ENCODE measurements around the gene POU2F2. TPM values are rescaled to one million over a fixed set of nuclear protein-coding genes. Genes with fewer than 3 reads are reported as not detected.

Gene POU2F2
- total and polyA plus RNA-seq, 9 of the 15 experiments (the other 6 are each of a cell fraction or from before 2014, with no cell fraction given): 0.03 to 0.68 (median 0.14) TPM

DNA sequence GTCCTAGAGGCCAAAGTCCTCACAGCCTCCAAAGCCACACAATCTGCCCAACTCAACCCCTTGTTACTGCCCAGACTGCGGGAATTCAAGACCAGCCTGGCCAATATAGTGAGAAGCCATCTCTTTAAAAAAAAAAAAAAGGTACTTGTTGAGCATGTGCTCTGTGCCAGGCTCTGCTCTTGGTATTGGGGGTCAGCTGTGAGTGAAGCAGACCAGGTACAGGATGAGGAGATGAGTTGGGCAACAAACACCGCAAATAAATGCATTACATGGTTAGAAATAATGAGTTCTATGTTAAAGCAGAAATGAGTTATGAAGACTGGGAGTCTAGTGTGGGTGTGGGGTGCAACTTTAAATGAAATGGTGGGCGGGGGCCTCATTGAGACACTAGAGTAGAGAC is 72.1 kb downstream of the POU2F2 start:
- Histone ChIP-seq H3K9ac (ENCODE audit: insufficient read depth in 1 of 2, low read depth in 2 of 2, low read length in 2 of 2) (no peak overlapping the region), H3K9me1 (ENCODE audit: control insufficient read depth, insufficient read depth, low read length) (no peaks in the 10 kb centered on the region), H3K4me2 (ENCODE audit: insufficient read depth, low read length) (no peak overlapping the region), H3K36me3 (ENCODE audit: control insufficient read depth, insufficient read depth, low read length) (no peaks in the 10 kb centered on the region), H3K9me3 (replicated peaks; ENCODE audit: control insufficient read depth, insufficient read depth, low read depth, low read length) (no peaks in the 10 kb centered on the region), H3K27me3 (ENCODE audit: control insufficient read depth in 2 of 2, insufficient read depth in 2 of 2, low read length in 2 of 2) (peaks cover 6 to 36% of the 10 kb centered on the region in 2 experiments), H2AFZ (ENCODE audit: low read depth, low read length) (no peak overlapping the region), H3K79me2 (ENCODE audit: control insufficient read depth, insufficient read depth, low read length) (no peaks in the 10 kb centered on the region), H4K20me1 (replicated peaks; ENCODE audit: control insufficient read depth, insufficient read depth, low read length) (no peaks in the 10 kb centered on the region), H3K4me1 (replicated peaks in 1 of 2; ENCODE audit: control insufficient read depth in 2 of 2, insufficient read depth in 2 of 2, low read length in 2 of 2) (peaks cover 3 to 7% of the 10 kb centered on the region in 2 experiments; a peak in 4 of 5 replicates), H3K27ac (ENCODE audit: extremely low read depth, low read depth, low read length) (no peak overlapping the region), H3K4me3 (no peak overlapping the region)
- WGBS (ENCODE audit: insufficient coverage, low coverage, missing lambda C conversion rate): 10% methylated on average over 3 of the region's 3 CpGs
- DNase-seq (ENCODE audit: extremely low read depth in 1 of 4, low spot score in 3 of 4) (no peak), ATAC-seq (no peak), FAIRE-seq (no peak)
- ChIA-PET POLR2A (interaction anchor here (0.8 to 1.1 kb wide), 2 partner anchors 11 to 13 kb away, joined by 3 read pairs; no protein-coding TSS in a partner anchor), CTCF (ENCODE audit: low intra/inter-chr PET ratio) (no interaction called here)
- intact Hi-C loops (cut with micrococcal nuclease): no loop called here
- in situ Hi-C loops (cut with MboI): no loop called here
- TF ChIP-seq ZC3H8 (IDR thresholded peaks at IDR 0.05) (no peak), ZNF212 (CRISPR knock-in tag; IDR thresholded peaks at IDR 0.05) (no peak), ASH1L (IDR thresholded peaks at IDR 0.05; ENCODE audit: borderline replicate concordance, low read depth, partially characterized antibody) (no peak), STAT5B (CRISPR knock-in tag; IDR thresholded peaks at IDR 0.05) (no peak), FOXJ2 (tag; IDR thresholded peaks at IDR 0.05) (no peak), NCOA6 (IDR thresholded peaks at IDR 0.05) (no peak), LCOR (CRISPR knock-in tag; IDR thresholded peaks at IDR 0.05) (no peak), ATF7 (IDR thresholded peaks at IDR 0.05) (no peak), ZBTB17 (CRISPR knock-in tag; IDR thresholded peaks at IDR 0.05) (no peak), ZNF699 (CRISPR knock-in tag; IDR thresholded peaks at IDR 0.05; ENCODE audit: insufficient replicate concordance) (no peak), MEF2A (IDR thresholded peaks at IDR 0.05; ENCODE audit: control insufficient read depth, low read depth, low read length) (no peak), HNRNPUL1 (IDR thresholded peaks at IDR 0.05; ENCODE audit: low read length) (no peak), TCF3 (CRISPR knock-in tag; IDR thresholded peaks at IDR 0.05) (no peak)
- TF ChIP-seq, protein P1, sequence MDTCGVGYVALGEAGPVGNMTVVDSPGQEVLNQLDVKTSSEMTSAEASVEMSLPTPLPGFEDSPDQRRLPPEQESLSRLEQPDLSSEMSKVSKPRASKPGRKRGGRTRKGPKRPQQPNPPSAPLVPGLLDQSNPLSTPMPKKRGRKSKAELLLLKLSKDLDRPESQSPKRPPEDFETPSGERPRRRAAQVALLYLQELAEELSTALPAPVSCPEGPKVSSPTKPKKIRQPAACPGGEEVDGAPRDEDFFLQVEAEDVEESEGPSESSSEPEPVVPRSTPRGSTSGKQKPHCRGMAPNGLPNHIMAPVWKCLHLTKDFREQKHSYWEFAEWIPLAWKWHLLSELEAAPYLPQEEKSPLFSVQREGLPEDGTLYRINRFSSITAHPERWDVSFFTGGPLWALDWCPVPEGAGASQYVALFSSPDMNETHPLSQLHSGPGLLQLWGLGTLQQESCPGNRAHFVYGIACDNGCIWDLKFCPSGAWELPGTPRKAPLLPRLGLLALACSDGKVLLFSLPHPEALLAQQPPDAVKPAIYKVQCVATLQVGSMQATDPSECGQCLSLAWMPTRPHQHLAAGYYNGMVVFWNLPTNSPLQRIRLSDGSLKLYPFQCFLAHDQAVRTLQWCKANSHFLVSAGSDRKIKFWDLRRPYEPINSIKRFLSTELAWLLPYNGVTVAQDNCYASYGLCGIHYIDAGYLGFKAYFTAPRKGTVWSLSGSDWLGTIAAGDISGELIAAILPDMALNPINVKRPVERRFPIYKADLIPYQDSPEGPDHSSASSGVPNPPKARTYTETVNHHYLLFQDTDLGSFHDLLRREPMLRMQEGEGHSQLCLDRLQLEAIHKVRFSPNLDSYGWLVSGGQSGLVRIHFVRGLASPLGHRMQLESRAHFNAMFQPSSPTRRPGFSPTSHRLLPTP (IDR thresholded peaks at IDR 0.05; ENCODE audit: borderline replicate concordance, extremely low read depth, insufficient read length): no peak
- TF ChIP-seq, protein P2, sequence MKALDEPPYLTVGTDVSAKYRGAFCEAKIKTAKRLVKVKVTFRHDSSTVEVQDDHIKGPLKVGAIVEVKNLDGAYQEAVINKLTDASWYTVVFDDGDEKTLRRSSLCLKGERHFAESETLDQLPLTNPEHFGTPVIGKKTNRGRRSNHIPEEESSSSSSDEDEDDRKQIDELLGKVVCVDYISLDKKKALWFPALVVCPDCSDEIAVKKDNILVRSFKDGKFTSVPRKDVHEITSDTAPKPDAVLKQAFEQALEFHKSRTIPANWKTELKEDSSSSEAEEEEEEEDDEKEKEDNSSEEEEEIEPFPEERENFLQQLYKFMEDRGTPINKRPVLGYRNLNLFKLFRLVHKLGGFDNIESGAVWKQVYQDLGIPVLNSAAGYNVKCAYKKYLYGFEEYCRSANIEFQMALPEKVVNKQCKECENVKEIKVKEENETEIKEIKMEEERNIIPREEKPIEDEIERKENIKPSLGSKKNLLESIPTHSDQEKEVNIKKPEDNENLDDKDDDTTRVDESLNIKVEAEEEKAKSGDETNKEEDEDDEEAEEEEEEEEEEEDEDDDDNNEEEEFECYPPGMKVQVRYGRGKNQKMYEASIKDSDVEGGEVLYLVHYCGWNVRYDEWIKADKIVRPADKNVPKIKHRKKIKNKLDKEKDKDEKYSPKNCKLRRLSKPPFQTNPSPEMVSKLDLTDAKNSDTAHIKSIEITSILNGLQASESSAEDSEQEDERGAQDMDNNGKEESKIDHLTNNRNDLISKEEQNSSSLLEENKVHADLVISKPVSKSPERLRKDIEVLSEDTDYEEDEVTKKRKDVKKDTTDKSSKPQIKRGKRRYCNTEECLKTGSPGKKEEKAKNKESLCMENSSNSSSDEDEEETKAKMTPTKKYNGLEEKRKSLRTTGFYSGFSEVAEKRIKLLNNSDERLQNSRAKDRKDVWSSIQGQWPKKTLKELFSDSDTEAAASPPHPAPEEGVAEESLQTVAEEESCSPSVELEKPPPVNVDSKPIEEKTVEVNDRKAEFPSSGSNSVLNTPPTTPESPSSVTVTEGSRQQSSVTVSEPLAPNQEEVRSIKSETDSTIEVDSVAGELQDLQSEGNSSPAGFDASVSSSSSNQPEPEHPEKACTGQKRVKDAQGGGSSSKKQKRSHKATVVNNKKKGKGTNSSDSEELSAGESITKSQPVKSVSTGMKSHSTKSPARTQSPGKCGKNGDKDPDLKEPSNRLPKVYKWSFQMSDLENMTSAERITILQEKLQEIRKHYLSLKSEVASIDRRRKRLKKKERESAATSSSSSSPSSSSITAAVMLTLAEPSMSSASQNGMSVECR (CRISPR knock-in tag; IDR thresholded peaks at IDR 0.05): no peak
- TF ChIP-seq, protein P3, sequence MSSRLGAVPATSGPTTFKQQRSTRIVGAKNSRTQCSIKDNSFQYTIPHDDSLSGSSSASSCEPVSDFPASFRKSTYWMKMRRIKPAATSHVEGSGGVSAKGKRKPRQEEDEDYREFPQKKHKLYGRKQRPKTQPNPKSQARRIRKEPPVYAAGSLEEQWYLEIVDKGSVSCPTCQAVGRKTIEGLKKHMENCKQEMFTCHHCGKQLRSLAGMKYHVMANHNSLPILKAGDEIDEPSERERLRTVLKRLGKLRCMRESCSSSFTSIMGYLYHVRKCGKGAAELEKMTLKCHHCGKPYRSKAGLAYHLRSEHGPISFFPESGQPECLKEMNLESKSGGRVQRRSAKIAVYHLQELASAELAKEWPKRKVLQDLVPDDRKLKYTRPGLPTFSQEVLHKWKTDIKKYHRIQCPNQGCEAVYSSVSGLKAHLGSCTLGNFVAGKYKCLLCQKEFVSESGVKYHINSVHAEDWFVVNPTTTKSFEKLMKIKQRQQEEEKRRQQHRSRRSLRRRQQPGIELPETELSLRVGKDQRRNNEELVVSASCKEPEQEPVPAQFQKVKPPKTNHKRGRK (tag; IDR thresholded peaks at IDR 0.05): no peak
- BruUV-seq (replicated peaks): no TSS peak

All from K562 (cell line).